ENCODE results near the gene ALDH4A1. TPM values are rescaled to one million over a fixed set of nuclear protein-coding genes. Genes with fewer than 3 reads are reported as not detected.
A peak's percentile ranks its signal among the peaks of the same experiment; 100 is the strongest.

The ALDH4A1 gene
- total and polyA plus RNA-seq, 9 of the 15 experiments (the other 6 are each of a cell fraction or from before 2014, with no cell fraction given): 0.27 to 31.4 (median 16.6) TPM

- TF ChIP-seq CHD7 (IDR thresholded peaks at IDR 0.05; ENCODE audit: low read depth, low read length) (no peak), EWSR1 (IDR thresholded peaks at IDR 0.05; ENCODE audit: borderline replicate concordance, low read depth, partially characterized antibody) (no peak), RBM14 (IDR thresholded peaks at IDR 0.05; ENCODE audit: borderline replicate concordance, insufficient read depth, low read depth, low read length) (no peak), SUPT5H (IDR thresholded peaks at IDR 0.05) (no peak), ZNF174 (CRISPR knock-in tag; IDR thresholded peaks at IDR 0.05) (no peak), ZNF324 (CRISPR knock-in tag; IDR thresholded peaks at IDR 0.05) (no peak), CREB5 (CRISPR knock-in tag; IDR thresholded peaks at IDR 0.05) (no peak), ELK1 (CRISPR knock-in tag; IDR thresholded peaks at IDR 0.05) (no peak), CSDE1 (IDR thresholded peaks at IDR 0.05) (no peak), MXI1 (IDR thresholded peaks at IDR 0.05; ENCODE audit: low read depth, low read length) (0 out of 2 replicates have a peak, but pooled peaks have one; percentile 25), U2AF1 (optimal IDR thresholded peaks at IDR 0.05; ENCODE audit: low read depth, low read length) (no peak), MAX (CRISPR knock-in tag; IDR thresholded peaks at IDR 0.05) (peak; percentile 77), NONO (IDR thresholded peaks at IDR 0.05; ENCODE audit: low read depth in 2 of 2, low read length in 1 of 2) (no peak)
These were observed 6.8 kb upstream of the ALDH4A1 start (continued) for GRCh38 chr1:18908911-18909771.
